Esophagus squamous epithelium (tissue), 5 donors: Measurements from ENCODE around the gene ROR1. TPM values are rescaled to one million over a fixed set of nuclear protein-coding genes. Genes with fewer than 3 reads are reported as not detected.

Experiments used
- DNase-seq: peaks from one replicate; lab custom pipeline; 2025; lab: John Stamatoyannopoulos, UW
- H3K27ac ChIP-seq, 4 donors: fragments of 200-600 bp; sonication (generic); one replicate each; pipeline ENCODE4 v1.5.1; 2016 to 2019; ENCODE audit warnings: mild to moderate bottlenecking in 1 of 4
- H3K27me3 ChIP-seq, 4 donors: fragments of 200-600 bp; sonication (generic); 1 replicate in 3 of 4; 2 replicates in 1 of 4; pipeline versions ENCODE4 v1.5.1 to v1.6.0; 2017 to 2021; ENCODE audit warnings: antibody characterized with exemption in 1 of 4
- H3K36me3 ChIP-seq, 3 donors: fragments of 200-600 bp; sonication (generic); one replicate each; pipeline ENCODE4 v1.5.1; 2016 to 2019
- H3K4me1 ChIP-seq, 3 donors: fragments of 200-600 bp; sonication (generic); one replicate each; pipeline ENCODE4 v1.5.1; 2017 to 2019
- H3K4me3 ChIP-seq, 4 donors: fragments of 200-600 bp; sonication (generic); 1 replicate in 3 of 4; 2 replicates in 1 of 4; pipeline ENCODE4 v1.5.1; 2016 to 2019; ENCODE audit warnings: mild to moderate bottlenecking in 2 of 4, moderate library complexity in 1 of 4
- H3K9me3 ChIP-seq, 3 donors: fragments of 200-600 bp; sonication (generic); one replicate each; pipeline ENCODE4 v1.5.1; 2016 to 2019
- CTCF ChIP-seq, 6 experiments: fragments of 450-650 bp in 4 of 6; fragments of 200-600 bp in 2 of 6; sonication (generic) in 2 of 6; IDR thresholded peaks; one replicate each; pipeline ENCODE4 v1.5.1; 2016 to 2019; ENCODE audit warnings: antibody characterized with exemption in 6 of 6, mild to moderate bottlenecking in 4 of 6, moderate library complexity in 4 of 6
- POLR2A ChIP-seq, 4 donors: fragments of 450-650 bp; IDR thresholded peaks; one replicate each; pipeline ENCODE4 v1.6.1; 2017; ENCODE audit warnings: antibody characterized with exemption in 4 of 4, mild to moderate bottlenecking in 4 of 4, moderate library complexity in 3 of 4
- WGBS, 2 donors: methylation state at CpG; one replicate each; pipeline ENCODE4 v1.1.5; 2018; 5-methylcytosine and 5-hydroxymethylcytosine counted together
- intact Hi-C: fragments of 100-400 bp; cut with DNase I; formaldehyde crosslinking; loops from one replicate; pipeline ENCODE4 v1.15.0; 2022
- total RNA-seq, 4 donors: library from RNA; depleted of rRNA; stranded (reverse); fragments of >200 nt; gene quantifications; one replicate each; pipeline ENCODE4 v1.1.0, GENCODE V29; 2016
- donor health status: DM: yes; HTN: yes; CAD: no.

Gene ROR1
- total RNA-seq, 4 donors from 2014 or later: 6.6 to 15.3 (median 9.4) TPM

DNA sequence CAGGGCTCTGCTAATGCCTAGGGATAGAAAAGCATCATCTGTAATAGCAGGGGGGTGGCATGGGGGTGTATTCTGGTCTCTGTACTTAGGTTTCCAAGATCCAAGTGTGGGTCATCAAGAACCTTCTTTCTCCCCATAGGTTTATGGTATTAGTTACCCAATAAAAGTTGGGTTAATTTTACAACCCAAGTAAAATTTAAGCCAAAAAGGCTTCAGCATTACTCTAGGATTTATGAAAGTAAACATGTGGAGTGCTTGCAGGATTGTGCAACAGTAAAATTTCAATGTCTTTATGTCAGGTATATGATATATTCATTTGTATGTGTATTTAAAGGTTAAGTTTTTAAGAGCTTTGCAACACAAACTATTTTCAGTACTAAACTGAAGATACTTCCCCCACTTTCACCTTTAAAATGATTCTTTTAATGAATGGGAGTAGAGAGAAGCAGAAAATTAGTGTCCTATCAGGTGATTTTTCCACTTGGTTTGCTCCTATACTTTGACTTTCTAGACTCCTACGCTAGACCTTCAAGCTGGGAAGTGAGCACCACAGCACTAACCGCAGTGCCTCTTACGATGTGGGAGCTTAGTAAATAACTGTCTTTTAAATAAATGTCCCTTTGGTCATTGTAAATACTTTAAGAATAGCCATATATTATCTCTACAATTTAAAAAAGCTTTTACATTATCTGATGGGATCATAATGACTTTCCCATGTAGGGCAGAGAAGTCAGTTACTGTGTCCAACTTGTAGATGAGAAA is 361.8 kb downstream of the ROR1 start:
- no peaks in the 10 kb centered on the region for H3K9me3 ChIP-seq
- H3K27ac ChIP-seq: no peak overlapping the region
- H3K4me3 ChIP-seq: no peak overlapping the region
- H3K4me1 ChIP-seq: peaks cover 9 to 34% (median 10%) of the 10 kb centered on the region in 3 donors
- DNase-seq: no peak
- H3K27me3 ChIP-seq: no peaks in the 10 kb centered on the region
- no peak for TF ChIP-seq CTCF (IDR thresholded peaks at IDR 0.05)
- no peak for TF ChIP-seq POLR2A (IDR thresholded peaks at IDR 0.05)
- peaks cover 0 to 23% (median 0%) of the 10 kb centered on the region in 3 donors for H3K36me3 ChIP-seq
- 78 to 84% methylated on average over 3 of the region's 3 CpGs for WGBS, 2 donors
- intact Hi-C loops: loop anchor here (10.0 kb wide), 4 partner anchors 201 to 521 kb away; partner anchors contain the start of gene ROR1

DNA sequence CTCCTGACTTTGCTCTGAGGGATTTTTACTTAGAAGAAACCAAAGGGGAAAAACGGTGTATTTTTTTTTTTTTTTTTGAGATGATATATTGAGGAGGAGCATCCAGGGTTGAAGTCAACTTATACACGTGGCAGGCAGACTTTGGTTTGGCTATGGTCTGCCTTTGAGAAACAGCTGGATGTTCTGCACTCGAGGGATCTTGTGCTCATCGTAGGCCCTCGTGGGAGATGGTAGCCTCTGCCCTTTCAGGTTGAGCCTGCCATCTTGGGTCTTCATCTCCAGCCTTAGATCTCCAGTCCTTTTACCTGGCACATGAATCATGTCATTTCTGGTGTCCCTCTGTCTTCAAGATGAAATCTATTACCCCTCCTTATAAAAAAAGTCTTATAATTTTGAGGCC is 362.5 kb downstream of the ROR1 start:
- no peak for DNase-seq
- peaks cover 0 to 30% (median 0%) of the 10 kb centered on the region in 3 donors for H3K36me3 ChIP-seq
- H3K9me3 ChIP-seq: no peaks in the 10 kb centered on the region
- TF ChIP-seq POLR2A (IDR thresholded peaks at IDR 0.05) (no peak), CTCF (IDR thresholded peaks at IDR 0.05) (no peak)
- intact Hi-C loops: loop anchor here (10.0 kb wide), 4 partner anchors 201 to 521 kb away; partner anchors contain the start of gene ROR1
- WGBS, 2 donors: 71 to 82% methylated on average over 5 of the region's 5 CpGs
- no peaks in the 10 kb centered on the region for H3K27me3 ChIP-seq
- H3K27ac ChIP-seq: peak overlapping the region in 1 of 4 donors; percentile 6
- no peak overlapping the region for H3K4me3 ChIP-seq
- H3K4me1 ChIP-seq: peaks cover 9 to 34% (median 10%) of the 10 kb centered on the region in 3 donors

- 12 to 14% methylated on average over 7 of the region's 7 CpGs for WGBS, 2 donors
- peak overlapping the region in 1 of 4 donors; percentile 6 for H3K27ac ChIP-seq
- H3K36me3 ChIP-seq: peaks cover 0 to 35% (median 0%) of the 10 kb centered on the region in 3 donors
- peaks cover 9 to 34% (median 10%) of the 10 kb centered on the region in 3 donors for H3K4me1 ChIP-seq
- DNase-seq: no peak
- no peaks in the 10 kb centered on the region for H3K27me3 ChIP-seq
- H3K9me3 ChIP-seq: no peaks in the 10 kb centered on the region
- TF ChIP-seq CTCF (IDR thresholded peaks at IDR 0.05): peak; percentile 58 to 91 (median 90)
- no peak for TF ChIP-seq POLR2A (IDR thresholded peaks at IDR 0.05)
- intact Hi-C loops: loop anchor here (10.0 kb wide), 4 partner anchors 202 to 522 kb away; partner anchors contain the start of gene ROR1
- H3K4me3 ChIP-seq: no peak overlapping the region
Observed at GRCh38 chr1:64136752-64137411, 363.1 kb downstream of the ROR1 start.

GRCh38 chr1:64137412-64137803 is 363.6 kb downstream of the ROR1 start:
- intact Hi-C loops: loop anchor here (10.0 kb wide), 4 partner anchors 203 to 523 kb away; partner anchors contain the start of gene ROR1
- no peak for TF ChIP-seq CTCF (IDR thresholded peaks at IDR 0.05)
- TF ChIP-seq POLR2A (IDR thresholded peaks at IDR 0.05): no peak
- DNase-seq: no peak
- Histone ChIP-seq H3K4me1 (peaks cover 9 to 34% (median 10%) of the 10 kb centered on the region in 3 donors), H3K9me3 (no peaks in the 10 kb centered on the region), H3K4me3 (no peak overlapping the region), H3K27me3 (no peaks in the 10 kb centered on the region), H3K27ac (no peak overlapping the region), H3K36me3 (peaks cover 0 to 40% (median 0%) of the 10 kb centered on the region in 3 donors)
- WGBS, 2 donors: 23 to 45% methylated on average over 4 of the region's 4 CpGs
